Right lobe of liver (tissue), 6 donors: ENCODE results near the gene LAIR2. TPM values are rescaled to one million over a fixed set of nuclear protein-coding genes. Genes with fewer than 3 reads are reported as not detected.
"Not testable (repeated sequence)": the region's sequence is repeated elsewhere in the genome, so short reads cannot be mapped to it uniquely, and the experiment has no call there.

Experiments
- ATAC-seq, 4 donors: fragments of 200-7000 bp; cut with Tn5 transposase; one replicate each; pipeline ENCODE4 v1.9.1; 2020; ENCODE audit warnings: mild to moderate bottlenecking in 4 of 4, moderate library complexity in 4 of 4
- DNase-seq, 3 donors: peaks; one replicate each; pipeline ENCODE4 v3.0.0-alpha.2; 2020
- H3K27ac ChIP-seq, 3 donors: fragments of 200-600 bp; one replicate each; pipeline ENCODE4 v1.8.0; 2022
- H3K27me3 ChIP-seq, 2 donors: fragments of 200-600 bp; one replicate each; pipeline ENCODE4 v1.8.0; 2022
- H3K36me3 ChIP-seq, 4 donors: fragments of 200-600 bp; sonication (generic) in 1 of 4; one replicate each; pipeline versions ENCODE4 v1.5.1 to v1.8.0; 2017 to 2022; ENCODE audit warnings: control low read depth in 1 of 4
- H3K4me1 ChIP-seq, 4 donors: fragments of 200-600 bp; sonication (generic) in 1 of 4; one replicate each; pipeline versions ENCODE4 v1.5.1 to v1.8.0; 2017 to 2022; ENCODE audit warnings: control low read depth in 1 of 4
- H3K4me3 ChIP-seq, 3 donors: fragments of 200-600 bp; one replicate each; pipeline ENCODE4 v1.8.0; 2022
- H3K9me3 ChIP-seq, 4 donors: fragments of 200-600 bp; sonication (generic) in 1 of 4; one replicate each; pipeline versions ENCODE4 v1.5.1 to v1.8.0; 2017 to 2022; ENCODE audit warnings: control low read depth in 1 of 4
- CTCF ChIP-seq, 4 donors: fragments of 200-600 bp in 3 of 4; fragments of 450-650 bp in 1 of 4; IDR thresholded peaks; one replicate each; pipeline versions ENCODE4 v1.5.1 to v1.8.0; 2016 to 2022; ENCODE audit warnings: antibody characterized with exemption in 4 of 4, mild to moderate bottlenecking in 2 of 4
- POLR2A ChIP-seq: fragments of 450-650 bp; IDR thresholded peaks from one replicate; pipeline ENCODE4 v1.6.1; 2017; ENCODE audit warnings: antibody characterized with exemption, mild to moderate bottlenecking
- WGBS: methylation state at CpG from one replicate; pipeline ENCODE4 v1.1.6; 2018; ENCODE audit warnings: low coverage, low lambda C conversion rate; ENCODE audit not compliant: insufficient coverage; ENCODE audit errors: missing lambda C conversion rate; 5-methylcytosine and 5-hydroxymethylcytosine counted together
- intact Hi-C, 2 donors: fragments of 100-400 bp; cut with DNase I; formaldehyde crosslinking; loops; one replicate each; pipeline versions ENCODE4 v1.11.2 to v1.14.1; 2022
- total RNA-seq, 6 experiments: library from RNA; depleted of rRNA in 2 of 6; stranded (reverse); fragments of >200 nt in 2 of 6; fragmentation: NEBNext Ultra II Directional in 3 of 6; extraction: Animal tissue kit (Norgen Biotek cat#: 25700) in 3 of 6; gene quantifications; one replicate each; pipeline versions ENCODE4 v1.1.0 to v1.2.4, GENCODE V29; 2016 to 2023
- donor health status: DM: no; HTN: yes; CAD: no.
- donor health status: DM: no; HTN: no; CAD: no.
- donor health status: DM: no; HTN: no; CAD: no.
- donor health status: DM: no; HTN: yes; CAD: no.
- donor health status: DM: no; HTN: yes; CAD: no.

The LAIR2 gene
- total RNA-seq, 6 experiments from 2014 or later: 0.38 TPM; not detected in 5

GRCh38 chr19:54489341-54489740 is 13.3 kb upstream of the LAIR2 start:
- intact Hi-C loops: no loop called here
- 56% methylated on average over 7 of the region's 7 CpGs for WGBS
- DNase-seq: no peak
- no peak for TF ChIP-seq POLR2A
- no peak overlapping the region for H3K27ac ChIP-seq
- H3K9me3 ChIP-seq: no peaks in the 10 kb centered on the region
- H3K4me1 ChIP-seq: no peaks in the 10 kb centered on the region
- no peaks in the 10 kb centered on the region for H3K36me3 ChIP-seq
- H3K27me3 ChIP-seq: no peaks in the 10 kb centered on the region
- no peak overlapping the region for H3K4me3 ChIP-seq
- no peak for ATAC-seq

- H3K9me3 ChIP-seq: no peaks in the 10 kb centered on the region
- H3K36me3 ChIP-seq: no peaks in the 10 kb centered on the region
- TF ChIP-seq CTCF (IDR thresholded peaks at IDR 0.05): no peak
- no peak for TF ChIP-seq POLR2A
- 46% methylated on average over 9 of the region's 9 CpGs for WGBS
- H3K27me3 ChIP-seq: no peaks in the 10 kb centered on the region
- no peak overlapping the region for H3K27ac ChIP-seq
- H3K4me3 ChIP-seq: no peak overlapping the region
- DNase-seq (no peak), ATAC-seq (no peak)
- no peaks in the 10 kb centered on the region for H3K4me1 ChIP-seq
- intact Hi-C loops: no loop called here
Measured at GRCh38 chr19:54489766-54490165, 12.9 kb upstream of the LAIR2 start.

- Histone ChIP-seq H3K9me3 (no peaks in the 10 kb centered on the region), H3K27me3 (no peaks in the 10 kb centered on the region), H3K4me1 (no peaks in the 10 kb centered on the region), H3K27ac (no peak overlapping the region), H3K36me3 (no peaks in the 10 kb centered on the region), H3K4me3 (no peak overlapping the region)
- intact Hi-C loops: no loop called here
- TF ChIP-seq POLR2A (no peak), CTCF (IDR thresholded peaks at IDR 0.05) (no peak)
- ATAC-seq: no peak
- no peak for DNase-seq
- WGBS: 67% methylated on average over 11 of the region's 18 CpGs
Measured at GRCh38 chr19:54492568-54492967, 10.1 kb upstream of the LAIR2 start.

GRCh38 chr19:54493056-54493455 is 9.6 kb upstream of the LAIR2 start:
- ATAC-seq, H3K36me3 ChIP-seq, DNase-seq, intact Hi-C loops, H3K4me3 ChIP-seq, H3K9me3 ChIP-seq, H3K4me1 ChIP-seq, H3K27ac ChIP-seq, H3K27me3 ChIP-seq: not testable (repeated sequence)
- WGBS: no CpG with 5 or more reads among the region's 5 CpGs

- no peaks in the 10 kb centered on the region for H3K4me1 ChIP-seq
- no peak overlapping the region for H3K4me3 ChIP-seq
- 48% methylated on average over 10 of the region's 10 CpGs for WGBS
- no peaks in the 10 kb centered on the region for H3K36me3 ChIP-seq
- no peaks in the 10 kb centered on the region for H3K27me3 ChIP-seq
- ATAC-seq (no peak), DNase-seq (no peak)
- H3K9me3 ChIP-seq: no peaks in the 10 kb centered on the region
- intact Hi-C loops: no loop called here
- no peak overlapping the region for H3K27ac ChIP-seq
- TF ChIP-seq CTCF (IDR thresholded peaks at IDR 0.05) (no peak), POLR2A (no peak)
Measured at GRCh38 chr19:54493967-54494585, 8.6 kb upstream of the LAIR2 start.

- H3K4me1 ChIP-seq, H3K9me3 ChIP-seq, intact Hi-C loops, H3K27me3 ChIP-seq, ATAC-seq, H3K4me3 ChIP-seq, DNase-seq, H3K36me3 ChIP-seq, H3K27ac ChIP-seq: not testable (repeated sequence)
- WGBS: 61% methylated on average over 4 of the region's 5 CpGs
Measured at GRCh38 chr19:54495284-54495683, 7.3 kb upstream of the LAIR2 start.

- H3K27me3 ChIP-seq, H3K4me1 ChIP-seq, H3K4me3 ChIP-seq, ATAC-seq, intact Hi-C loops, H3K27ac ChIP-seq, H3K36me3 ChIP-seq, DNase-seq, H3K9me3 ChIP-seq: not testable (repeated sequence)
- WGBS: 45% methylated on average over 5 of the region's 15 CpGs
Measured at GRCh38 chr19:54497747-54498450, 4.7 kb upstream of the LAIR2 start.

GRCh38 chr19:54498451-54498772 is 4.2 kb upstream of the LAIR2 start:
- 19% methylated on average over 6 of the region's 9 CpGs for WGBS
- H3K36me3 ChIP-seq, H3K27me3 ChIP-seq, H3K4me3 ChIP-seq, intact Hi-C loops, ATAC-seq, H3K4me1 ChIP-seq, H3K9me3 ChIP-seq, H3K27ac ChIP-seq, DNase-seq: not testable (repeated sequence)

GRCh38 chr19:54505542-54505941 is 2.9 kb downstream of the LAIR2 start:
- ATAC-seq, intact Hi-C loops: not testable (repeated sequence)
- 70% methylated on average over 4 of the region's 4 CpGs for WGBS

More at GRCh38 chr19:54505542-54505941, 2.9 kb downstream of the LAIR2 start:
- not testable (repeated sequence) for H3K4me1 ChIP-seq, H3K9me3 ChIP-seq, H3K27ac ChIP-seq, DNase-seq, H3K4me3 ChIP-seq, H3K36me3 ChIP-seq, H3K27me3 ChIP-seq
